CD14-positive monocyte (primary cell): ENCODE measurements around the gene FANCL. TPM values are rescaled to one million over a fixed set of nuclear protein-coding genes. Genes with fewer than 3 reads are reported as not detected.
"Not testable (repeated sequence)": the region's sequence is repeated elsewhere in the genome, so short reads cannot be mapped to it uniquely, and the experiment has no call there.

Source experiments
- DNase-seq, 3 donors: peaks; one replicate each; pipeline ENCODE4 v3.0.0-alpha.2; 2011 to 2022
- H2AFZ ChIP-seq: 2 replicates; pipeline ENCODE4 v1.6.0; 2012; ENCODE audit warnings: mild to moderate bottlenecking, low read depth, low read length, inconsistent platforms; ENCODE audit not compliant: insufficient read depth, poor library complexity, severe bottlenecking
- H3K27ac ChIP-seq, 2 donors: 1 replicate in 1 of 2; 2 replicates in 1 of 2; pipeline ENCODE4 v1.5.1; 2012 to 2013; ENCODE audit warnings: low read length in 2 of 2, control low read depth in 1 of 2, inconsistent platforms in 1 of 2, low read depth in 1 of 2, mild to moderate bottlenecking in 1 of 2
- H3K27me3 ChIP-seq, 2 donors: one replicate each; pipeline versions ENCODE4 v1.6.0 to v1.6.1; 2011 to 2013; ENCODE audit warnings: low read length in 2 of 2; ENCODE audit not compliant: control insufficient read depth in 2 of 2, insufficient read depth in 2 of 2
- H3K36me3 ChIP-seq, 2 donors: replicated peaks in 1 of 2; 1 replicate in 1 of 2; 2 replicates in 1 of 2; pipeline versions ENCODE4 v1.5.1 to v1.6.1; 2012 to 2013; ENCODE audit warnings: low read length in 2 of 2, control low read depth in 1 of 2, inconsistent platforms in 1 of 2, mild to moderate bottlenecking in 1 of 2; ENCODE audit not compliant: insufficient read depth in 2 of 2, control insufficient read depth in 1 of 2
- H3K4me1 ChIP-seq, 2 donors: 1 replicate in 1 of 2; 2 replicates in 1 of 2; pipeline versions ENCODE4 v1.5.1 to v1.6.1; 2012 to 2013; ENCODE audit warnings: low read length in 2 of 2, control low read depth in 1 of 2, inconsistent platforms in 1 of 2, mild to moderate bottlenecking in 1 of 2, moderate library complexity in 1 of 2; ENCODE audit not compliant: insufficient read depth in 2 of 2, control insufficient read depth in 1 of 2
- H3K4me2 ChIP-seq: replicated peaks from 2 replicates; pipeline ENCODE3; 2012; ENCODE audit warnings: low read length, moderate library complexity, mild to moderate bottlenecking; ENCODE audit not compliant: poor library complexity, severe bottlenecking; ENCODE audit errors: extremely low read depth
- H3K4me3 ChIP-seq, 3 experiments: fragments of 200-600 bp in 1 of 3; sonication (generic) in 1 of 3; replicated peaks in 1 of 3; 1 replicate in 2 of 3; 2 replicates in 1 of 3; pipeline ENCODE4 v1.5.1; 2011 to 2013; ENCODE audit warnings: low read length in 3 of 3, mild to moderate bottlenecking in 3 of 3, control low read depth in 2 of 3, low read depth in 2 of 3, inconsistent platforms in 1 of 3, moderate library complexity in 1 of 3
- H3K79me2 ChIP-seq: 2 replicates; pipeline ENCODE4 v1.6.0; 2012; ENCODE audit warnings: mild to moderate bottlenecking, control low read depth, inconsistent platforms, low read length, moderate library complexity; ENCODE audit not compliant: insufficient read depth
- H3K9ac ChIP-seq: 2 replicates; pipeline ENCODE4 v1.6.0; 2017; ENCODE audit warnings: low read length, mild to moderate bottlenecking; ENCODE audit not compliant: insufficient read depth, poor library complexity, severe bottlenecking
- H3K9me3 ChIP-seq, 2 donors: replicated peaks in 1 of 2; 1 replicate in 1 of 2; 2 replicates in 1 of 2; pipeline versions ENCODE4 v1.5.1 to v1.6.1; 2012 to 2013; ENCODE audit warnings: low read length in 2 of 2, control low read depth in 1 of 2; ENCODE audit not compliant: control insufficient read depth in 1 of 2, insufficient read depth in 1 of 2
- H4K20me1 ChIP-seq: 2 replicates; pipeline ENCODE4 v1.6.0; 2012; ENCODE audit warnings: mild to moderate bottlenecking, low read length, control low read depth, moderate library complexity; ENCODE audit not compliant: insufficient read depth
- H3K27ac Mint-ChIP-seq, 7 donors: one replicate each; pipeline ENCODE4 v1.8.0; 2020; ENCODE audit warnings: mild to moderate bottlenecking in 7 of 7, mixed read lengths in 7 of 7, moderate library complexity in 6 of 7, inconsistent platforms in 2 of 7
- H3K27me3 Mint-ChIP-seq, 3 donors: one replicate each; pipeline ENCODE4 v1.8.0; 2021 to 2022; ENCODE audit warnings: low read depth in 3 of 3, mild to moderate bottlenecking in 3 of 3, mixed read lengths in 3 of 3, moderate library complexity in 3 of 3, inconsistent platforms in 1 of 3
- H3K36me3 Mint-ChIP-seq, 2 donors: one replicate each; pipeline ENCODE4 v1.8.0; 2020; ENCODE audit warnings: mixed read lengths in 2 of 2, inconsistent platforms in 1 of 2, mild to moderate bottlenecking in 1 of 2
- H3K4me1 Mint-ChIP-seq: one replicate; pipeline ENCODE4 v1.8.0; 2020; ENCODE audit warnings: mild to moderate bottlenecking, mixed read lengths
- H3K4me3 Mint-ChIP-seq, 2 donors: one replicate each; pipeline ENCODE4 v1.8.0; 2020; ENCODE audit warnings: mild to moderate bottlenecking in 2 of 2, mixed read lengths in 2 of 2, moderate library complexity in 1 of 2
- H3K9me3 Mint-ChIP-seq, 7 donors: one replicate each; pipeline ENCODE4 v1.8.0; 2020 to 2022; ENCODE audit warnings: mixed read lengths in 7 of 7, mild to moderate bottlenecking in 6 of 7, moderate library complexity in 6 of 7, inconsistent platforms in 2 of 7
- CTCF ChIP-seq: fragments of 200-600 bp; IDR thresholded peaks from one replicate; pipeline ENCODE4 v1.8.0; 2022; ENCODE audit warnings: antibody characterized with exemption, mild to moderate bottlenecking
- WGBS: methylation state at CpG from one replicate; pipeline ENCODE4 v1.1.5; 2013; ENCODE audit warnings: missing lambda C conversion rate; ENCODE audit not compliant: insufficient coverage; 5-methylcytosine and 5-hydroxymethylcytosine counted together
- intact Hi-C, 2 donors: fragments of 100-400 bp; cut with micrococcal nuclease; formaldehyde crosslinking; loops; one replicate each; pipeline versions ENCODE4 v1.15.0 to v1.15.1; 2023
- polyA plus RNA-seq, 3 donors: library from polyadenylated mRNA; depleted of rRNA in 1 of 3; unstranded in 2 of 3; stranded (reverse) in 1 of 3; fragments of 300-500 nt in 2 of 3; fragments of >200 nt in 1 of 3; fragmentation: Illumina TruSeq in 2 of 3; gene quantifications; 1 replicate in 2 of 3; 2 replicates in 1 of 3; pipeline ENCODE4 v1.2.3, GENCODE V29; 2012 to 2021

FANCL gene
- polyA plus RNA-seq, 3 donors, result 2.2 to 2.6 (median 2.5) TPM

GRCh38 chr2:58266211-58266610 is 25.1 kb upstream of the FANCL start:
- H3K9me3 ChIP-seq, result no peaks in the 10 kb centered on the region
- no CpG with 5 or more reads among the region's 2 CpGs for whole genome bisulfite sequencing
- H3K4me1 ChIP-seq, result no peaks in the 10 kb centered on the region
- Mint-ChIP-seq H3K27ac (no peak overlapping the region), H3K4me3 (no peak overlapping the region), H3K36me3 (no peaks in the 10 kb centered on the region), H3K9me3 (peaks cover 0 to 3% (median 1%) of the 10 kb centered on the region in 7 donors), H3K4me1 (no peaks in the 10 kb centered on the region), H3K27me3 (no peaks in the 10 kb centered on the region)
- H3K4me3 ChIP-seq, result no peak overlapping the region
- no peak overlapping the region for H2AFZ ChIP-seq
- H3K9ac ChIP-seq, result no peak overlapping the region
- H3K4me2 ChIP-seq, result no peak overlapping the region
- no peaks in the 10 kb centered on the region for H3K79me2 ChIP-seq
- H4K20me1 ChIP-seq, result no peaks in the 10 kb centered on the region
- no peak for DNase-seq
- intact Hi-C loops, result no loop called here
- no peak overlapping the region for H3K27ac ChIP-seq
- H3K36me3 ChIP-seq, result no peaks in the 10 kb centered on the region
- no peak for TF ChIP-seq CTCF
- H3K27me3 ChIP-seq, result no peaks in the 10 kb centered on the region

- Mint-ChIP-seq H3K27ac (no peak overlapping the region), H3K4me3 (no peak overlapping the region), H3K4me1 (no peaks in the 10 kb centered on the region), H3K9me3 (peaks cover 0 to 8% (median 2%) of the 10 kb centered on the region in 7 donors), H3K36me3 (no peaks in the 10 kb centered on the region), H3K27me3 (no peaks in the 10 kb centered on the region)
- no peak for TF ChIP-seq CTCF
- Histone ChIP-seq H3K36me3 (no peaks in the 10 kb centered on the region), H4K20me1 (no peaks in the 10 kb centered on the region), H3K9me3 (no peaks in the 10 kb centered on the region), H3K9ac (no peak overlapping the region), H2AFZ (no peak overlapping the region), H3K79me2 (no peaks in the 10 kb centered on the region), H3K4me2 (no peak overlapping the region), H3K27ac (no peak overlapping the region), H3K4me1 (no peaks in the 10 kb centered on the region), H3K4me3 (no peak overlapping the region), H3K27me3 (no peaks in the 10 kb centered on the region)
- no CpG with 5 or more reads among the region's 1 CpG for WGBS
- intact Hi-C loops, result no loop called here
- no peak for DNase-seq
These were observed 20.1 kb upstream of the FANCL start for GRCh38 chr2:58261209-58261608.

- H3K36me3 ChIP-seq, H3K4me1 ChIP-seq, H3K4me2 ChIP-seq, H3K79me2 ChIP-seq, H3K4me3 ChIP-seq, H3K9me3 ChIP-seq, H3K4me1 Mint-ChIP-seq, H3K27ac ChIP-seq, H3K9me3 Mint-ChIP-seq, intact Hi-C loops, DNase-seq, H3K36me3 Mint-ChIP-seq, H3K9ac ChIP-seq, H3K4me3 Mint-ChIP-seq, H4K20me1 ChIP-seq, H3K27me3 ChIP-seq, H3K27ac Mint-ChIP-seq, H2AFZ ChIP-seq, H3K27me3 Mint-ChIP-seq: not testable (repeated sequence)
- no CpG with 5 or more reads among the region's 1 CpG for WGBS
These were observed 17.3 kb upstream of the FANCL start for GRCh38 chr2:58258456-58258855.
